GM19239 (cell line): ENCODE data around the gene KRTAP4-7.
"Not testable (repeated sequence)": the region's sequence is repeated elsewhere in the genome, so short reads cannot be mapped to it uniquely, and the experiment has no call there.

ENCODE experiments used
- DNase-seq: peaks from one replicate; pipeline ENCODE4 v3.0.0; 2011; ENCODE audit warnings: low spot score; ENCODE audit not compliant: insufficient read length
- FAIRE-seq: peaks from 2 replicates; lab custom pipeline; 2011; peaks lifted over from hg19 to GRCh38; lab: Jason Lieb, UNC

KRTAP4-7 gene

GRCh38 chr17:41105347-41105746 lies 21.4 kb downstream of the KRTAP4-7 start, which contains the start of gene KRTAP4-9:
Gene KRTAP4-9 (plus strand): TSS chr17:41105389. CDS start chr17:41105389, 0 bp downstream.
- not testable (repeated sequence) for DNase-seq, FAIRE-seq

GRCh38 chr17:41107941-41108450 lies 24.0 kb downstream of the KRTAP4-7 start:
- no peak for FAIRE-seq

GRCh38 chr17:41108728-41109386 lies 24.9 kb downstream of the KRTAP4-7 start:
- DNase-seq, FAIRE-seq: not testable (repeated sequence)

More at GRCh38 chr17:41107941-41108450, 24.0 kb downstream of the KRTAP4-7 start:
- no peak for DNase-seq

- FAIRE-seq (no peak), DNase-seq (no peak)
Observed at GRCh38 chr17:41111151-41111885, 27.4 kb downstream of the KRTAP4-7 start.

GRCh38 chr17:41116297-41116696 lies 32.3 kb downstream of the KRTAP4-7 start:
- FAIRE-seq (no peak), DNase-seq (no peak)

- not testable (repeated sequence) for FAIRE-seq, DNase-seq
Observed at GRCh38 chr17:41117846-41118386, 34.0 kb downstream of the KRTAP4-7 start, which contains the start of gene KRTAP4-11. Gene KRTAP4-11 (minus strand): TSS chr17:41118373. CDS start chr17:41118315, 58 bp downstream.

- DNase-seq: no peak
- no peak for FAIRE-seq
Observed at GRCh38 chr17:41118721-41119120, 34.8 kb downstream of the KRTAP4-7 start.

GRCh38 chr17:41119696-41120690 lies 36.0 kb downstream of the KRTAP4-7 start:
- not testable (repeated sequence) for FAIRE-seq, DNase-seq

GRCh38 chr17:41121742-41122141 lies 37.8 kb downstream of the KRTAP4-7 start:
- DNase-seq: no peak
- FAIRE-seq: no peak

GRCh38 chr17:41123292-41123990 lies 39.5 kb downstream of the KRTAP4-7 start:
- DNase-seq, FAIRE-seq: not testable (repeated sequence)

- not testable (repeated sequence) for FAIRE-seq, DNase-seq
Observed at GRCh38 chr17:41123991-41124371, 40.0 kb downstream of the KRTAP4-7 start, which contains the start of gene KRTAP4-12. Gene KRTAP4-12 (minus strand): TSS chr17:41124182. CDS start chr17:41124122, 60 bp downstream.

GRCh38 chr17:41125064-41125463 lies 41.1 kb downstream of the KRTAP4-7 start:
- FAIRE-seq (no peak), DNase-seq (no peak)

GRCh38 chr17:41126412-41126811 lies 42.5 kb downstream of the KRTAP4-7 start:
- no peak for DNase-seq
- FAIRE-seq: no peak

- FAIRE-seq: no peak
- no peak for DNase-seq
Observed at GRCh38 chr17:41127371-41127770, 43.4 kb downstream of the KRTAP4-7 start.

- FAIRE-seq: no peak
Observed at GRCh38 chr17:41131979-41132378, 48.0 kb downstream of the KRTAP4-7 start.

GRCh38 chr17:41133880-41134735 lies 50.2 kb downstream of the KRTAP4-7 start:
- FAIRE-seq (no peak), DNase-seq (no peak)

More at GRCh38 chr17:41131979-41132378, 48.0 kb downstream of the KRTAP4-7 start:
- DNase-seq: no peak
